ENCODE results near the gene RLBP1. TPM values are rescaled to one million over a fixed set of nuclear protein-coding genes. Genes with fewer than 3 reads are reported as not detected.

Gene RLBP1
- total and polyA plus RNA-seq, 2 of the 13 experiments (the other 11 are each of a cell fraction or from before 2014, with no cell fraction given): 0.07 TPM; not detected in 1

DNA sequence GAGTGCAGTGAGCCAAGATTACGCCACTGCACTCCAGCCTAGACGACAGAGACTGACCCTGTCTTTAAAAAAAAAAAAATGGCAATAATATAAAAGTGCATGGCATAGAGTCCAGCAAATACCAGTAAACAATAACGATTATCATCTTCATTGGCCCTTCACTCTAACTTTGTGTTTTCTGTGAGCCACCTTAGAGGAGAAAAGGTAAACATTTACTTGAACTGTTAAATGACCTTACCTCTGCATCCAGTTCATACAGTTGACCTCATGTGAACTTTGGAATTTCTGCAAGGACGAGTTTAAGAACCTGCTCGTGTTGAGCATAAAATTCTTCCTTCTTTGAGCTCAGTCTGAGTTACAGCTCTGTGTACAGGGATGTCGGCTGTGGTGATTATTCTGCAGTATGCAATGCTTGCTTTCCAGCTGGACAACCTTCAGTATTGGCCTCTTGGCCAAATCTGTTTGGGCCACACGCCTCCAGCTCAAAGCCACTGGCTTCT lies 56.6 kb downstream of the RLBP1 start (continued):
- TF ChIP-seq ZNF549 (CRISPR knock-in tag; IDR thresholded peaks at IDR 0.05): no peak
- TF ChIP-seq ZNF44 (CRISPR knock-in tag; IDR thresholded peaks at IDR 0.05): no peak
- TF ChIP-seq, protein P1, sequence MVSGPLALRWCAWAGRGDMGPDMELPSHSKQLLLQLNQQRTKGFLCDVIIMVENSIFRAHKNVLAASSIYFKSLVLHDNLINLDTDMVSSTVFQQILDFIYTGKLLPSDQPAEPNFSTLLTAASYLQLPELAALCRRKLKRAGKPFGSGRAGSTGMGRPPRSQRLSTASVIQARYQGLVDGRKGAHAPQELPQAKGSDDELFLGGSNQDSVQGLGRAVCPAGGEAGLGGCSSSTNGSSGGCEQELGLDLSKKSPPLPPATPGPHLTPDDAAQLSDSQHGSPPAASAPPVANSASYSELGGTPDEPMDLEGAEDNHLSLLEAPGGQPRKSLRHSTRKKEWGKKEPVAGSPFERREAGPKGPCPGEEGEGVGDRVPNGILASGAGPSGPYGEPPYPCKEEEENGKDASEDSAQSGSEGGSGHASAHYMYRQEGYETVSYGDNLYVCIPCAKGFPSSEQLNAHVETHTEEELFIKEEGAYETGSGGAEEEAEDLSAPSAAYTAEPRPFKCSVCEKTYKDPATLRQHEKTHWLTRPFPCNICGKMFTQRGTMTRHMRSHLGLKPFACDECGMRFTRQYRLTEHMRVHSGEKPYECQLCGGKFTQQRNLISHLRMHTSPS (CRISPR knock-in tag; IDR thresholded peaks at IDR 0.05; ENCODE audit: low read depth): no peak
- TF ChIP-seq U2AF1 (optimal IDR thresholded peaks at IDR 0.05; ENCODE audit: low read depth, low read length): no peak
- TF ChIP-seq ZNF331 (CRISPR knock-in tag; IDR thresholded peaks at IDR 0.05): 0 out of 2 replicates have a peak, but pooled peaks have one; percentile 17
- TF ChIP-seq, protein P2, sequence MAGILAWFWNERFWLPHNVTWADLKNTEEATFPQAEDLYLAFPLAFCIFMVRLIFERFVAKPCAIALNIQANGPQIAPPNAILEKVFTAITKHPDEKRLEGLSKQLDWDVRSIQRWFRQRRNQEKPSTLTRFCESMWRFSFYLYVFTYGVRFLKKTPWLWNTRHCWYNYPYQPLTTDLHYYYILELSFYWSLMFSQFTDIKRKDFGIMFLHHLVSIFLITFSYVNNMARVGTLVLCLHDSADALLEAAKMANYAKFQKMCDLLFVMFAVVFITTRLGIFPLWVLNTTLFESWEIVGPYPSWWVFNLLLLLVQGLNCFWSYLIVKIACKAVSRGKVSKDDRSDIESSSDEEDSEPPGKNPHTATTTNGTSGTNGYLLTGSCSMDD (CRISPR knock-in tag; IDR thresholded peaks at IDR 0.05): no peak
- TF ChIP-seq, protein P3, sequence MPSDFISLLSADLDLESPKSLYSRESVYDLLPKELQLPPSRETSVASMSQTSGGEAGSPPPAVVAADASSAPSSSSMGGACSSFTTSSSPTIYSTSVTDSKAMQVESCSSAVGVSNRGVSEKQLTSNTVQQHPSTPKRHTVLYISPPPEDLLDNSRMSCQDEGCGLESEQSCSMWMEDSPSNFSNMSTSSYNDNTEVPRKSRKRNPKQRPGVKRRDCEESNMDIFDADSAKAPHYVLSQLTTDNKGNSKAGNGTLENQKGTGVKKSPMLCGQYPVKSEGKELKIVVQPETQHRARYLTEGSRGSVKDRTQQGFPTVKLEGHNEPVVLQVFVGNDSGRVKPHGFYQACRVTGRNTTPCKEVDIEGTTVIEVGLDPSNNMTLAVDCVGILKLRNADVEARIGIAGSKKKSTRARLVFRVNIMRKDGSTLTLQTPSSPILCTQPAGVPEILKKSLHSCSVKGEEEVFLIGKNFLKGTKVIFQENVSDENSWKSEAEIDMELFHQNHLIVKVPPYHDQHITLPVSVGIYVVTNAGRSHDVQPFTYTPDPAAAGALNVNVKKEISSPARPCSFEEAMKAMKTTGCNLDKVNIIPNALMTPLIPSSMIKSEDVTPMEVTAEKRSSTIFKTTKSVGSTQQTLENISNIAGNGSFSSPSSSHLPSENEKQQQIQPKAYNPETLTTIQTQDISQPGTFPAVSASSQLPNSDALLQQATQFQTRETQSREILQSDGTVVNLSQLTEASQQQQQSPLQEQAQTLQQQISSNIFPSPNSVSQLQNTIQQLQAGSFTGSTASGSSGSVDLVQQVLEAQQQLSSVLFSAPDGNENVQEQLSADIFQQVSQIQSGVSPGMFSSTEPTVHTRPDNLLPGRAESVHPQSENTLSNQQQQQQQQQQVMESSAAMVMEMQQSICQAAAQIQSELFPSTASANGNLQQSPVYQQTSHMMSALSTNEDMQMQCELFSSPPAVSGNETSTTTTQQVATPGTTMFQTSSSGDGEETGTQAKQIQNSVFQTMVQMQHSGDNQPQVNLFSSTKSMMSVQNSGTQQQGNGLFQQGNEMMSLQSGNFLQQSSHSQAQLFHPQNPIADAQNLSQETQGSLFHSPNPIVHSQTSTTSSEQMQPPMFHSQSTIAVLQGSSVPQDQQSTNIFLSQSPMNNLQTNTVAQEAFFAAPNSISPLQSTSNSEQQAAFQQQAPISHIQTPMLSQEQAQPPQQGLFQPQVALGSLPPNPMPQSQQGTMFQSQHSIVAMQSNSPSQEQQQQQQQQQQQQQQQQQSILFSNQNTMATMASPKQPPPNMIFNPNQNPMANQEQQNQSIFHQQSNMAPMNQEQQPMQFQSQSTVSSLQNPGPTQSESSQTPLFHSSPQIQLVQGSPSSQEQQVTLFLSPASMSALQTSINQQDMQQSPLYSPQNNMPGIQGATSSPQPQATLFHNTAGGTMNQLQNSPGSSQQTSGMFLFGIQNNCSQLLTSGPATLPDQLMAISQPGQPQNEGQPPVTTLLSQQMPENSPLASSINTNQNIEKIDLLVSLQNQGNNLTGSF (CRISPR knock-in tag; IDR thresholded peaks at IDR 0.05): no peak
- TF ChIP-seq FOXK1 (CRISPR knock-in tag; IDR thresholded peaks at IDR 0.05; ENCODE audit: borderline replicate concordance, low read depth): peak; percentile 11; the same call in 1 of the 2 replicates
- no peak for TF ChIP-seq TRIM24 (CRISPR knock-in tag; IDR thresholded peaks at IDR 0.05)
- no peak for TF ChIP-seq DNMT1 (CRISPR knock-in tag; IDR thresholded peaks at IDR 0.05)
- TF ChIP-seq STAG1 (CRISPR knock-in tag; IDR thresholded peaks at IDR 0.05): no peak
- no peak for TF ChIP-seq ZNF7 (CRISPR knock-in tag; IDR thresholded peaks at IDR 0.05)
- TF ChIP-seq RELA (CRISPR knock-in tag; IDR thresholded peaks at IDR 0.05): no peak
- TF ChIP-seq, protein P4, sequence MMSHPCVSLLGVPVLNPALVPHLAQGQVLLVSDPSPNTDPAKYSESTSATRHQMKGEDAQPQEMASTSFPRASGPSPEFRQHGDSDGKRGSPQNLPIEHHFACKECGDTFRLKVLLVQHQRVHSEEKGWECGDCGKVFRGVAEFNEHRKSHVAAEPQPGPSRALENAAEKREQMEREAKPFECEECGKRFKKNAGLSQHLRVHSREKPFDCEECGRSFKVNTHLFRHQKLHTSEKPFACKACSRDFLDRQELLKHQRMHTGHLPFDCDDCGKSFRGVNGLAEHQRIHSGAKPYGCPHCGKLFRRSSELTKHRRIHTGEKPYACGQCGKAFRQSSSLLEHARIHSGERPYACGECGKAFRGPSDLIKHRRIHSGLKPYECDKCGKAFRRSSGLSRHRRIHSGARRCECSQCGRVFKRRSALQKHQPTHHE (CRISPR knock-in tag; IDR thresholded peaks at IDR 0.05; ENCODE audit: borderline replicate concordance): no peak
- TF ChIP-seq HMG20A (CRISPR knock-in tag; IDR thresholded peaks at IDR 0.05; ENCODE audit: borderline replicate concordance): peak; percentile 52; the same call in 1 of the 2 replicates
- TF ChIP-seq, protein P5, sequence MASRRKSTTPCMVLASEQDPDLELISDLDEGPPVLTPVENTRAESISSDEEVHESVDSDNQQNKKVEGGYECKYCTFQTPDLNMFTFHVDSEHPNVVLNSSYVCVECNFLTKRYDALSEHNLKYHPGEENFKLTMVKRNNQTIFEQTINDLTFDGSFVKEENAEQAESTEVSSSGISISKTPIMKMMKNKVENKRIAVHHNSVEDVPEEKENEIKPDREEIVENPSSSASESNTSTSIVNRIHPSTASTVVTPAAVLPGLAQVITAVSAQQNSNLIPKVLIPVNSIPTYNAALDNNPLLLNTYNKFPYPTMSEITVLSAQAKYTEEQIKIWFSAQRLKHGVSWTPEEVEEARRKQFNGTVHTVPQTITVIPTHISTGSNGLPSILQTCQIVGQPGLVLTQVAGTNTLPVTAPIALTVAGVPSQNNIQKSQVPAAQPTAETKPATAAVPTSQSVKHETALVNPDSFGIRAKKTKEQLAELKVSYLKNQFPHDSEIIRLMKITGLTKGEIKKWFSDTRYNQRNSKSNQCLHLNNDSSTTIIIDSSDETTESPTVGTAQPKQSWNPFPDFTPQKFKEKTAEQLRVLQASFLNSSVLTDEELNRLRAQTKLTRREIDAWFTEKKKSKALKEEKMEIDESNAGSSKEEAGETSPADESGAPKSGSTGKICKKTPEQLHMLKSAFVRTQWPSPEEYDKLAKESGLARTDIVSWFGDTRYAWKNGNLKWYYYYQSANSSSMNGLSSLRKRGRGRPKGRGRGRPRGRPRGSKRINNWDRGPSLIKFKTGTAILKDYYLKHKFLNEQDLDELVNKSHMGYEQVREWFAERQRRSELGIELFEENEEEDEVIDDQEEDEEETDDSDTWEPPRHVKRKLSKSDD (CRISPR knock-in tag; IDR thresholded peaks at IDR 0.05; ENCODE audit: low read depth): no peak
- TF ChIP-seq FOXP1 (IDR thresholded peaks at IDR 0.05): no peak
- peak; percentile 55; the same call in 1 of the 2 replicates for TF ChIP-seq FOXP1 (CRISPR knock-in tag; IDR thresholded peaks at IDR 0.05)
- TF ChIP-seq ZBTB21 (CRISPR knock-in tag; IDR thresholded peaks at IDR 0.05): no peak
- TF ChIP-seq SMC3 (IDR thresholded peaks at IDR 0.05; ENCODE audit: low read length): no peak

Data from HepG2 (cell line).